K562 (cell line): Measurements from ENCODE around the gene KLK6.

Experiments
- BCLAF1 ChIP-seq, 2 experiments: fragments of 450-650 bp in 1 of 2; IDR thresholded peaks; 2 replicates each; pipeline ENCODE4 v1.6.1; 2011 to 2017; ENCODE audit warnings: low read depth in 2 of 2, antibody characterized with exemption in 1 of 2, borderline replicate concordance in 1 of 2, low read length in 1 of 2, mild to moderate bottlenecking in 1 of 2, mixed read lengths in 1 of 2; ENCODE audit not compliant: control insufficient read depth in 1 of 2
- CBFB ChIP-seq: sonication (generic); formaldehyde crosslinking; IDR thresholded peaks from 2 replicates; pipeline ENCODE4 v1.4.0; 2020; ENCODE audit warnings: mild to moderate bottlenecking, missing genetic modification reagents
- CREB1 ChIP-seq, 2 experiments: sonication (generic) in 1 of 2; formaldehyde crosslinking in 1 of 2; IDR thresholded peaks; 2 replicates each; pipeline versions ENCODE4 v1.6.1 to v1.8.0; 2012 to 2022; ENCODE audit warnings: inconsistent platforms in 1 of 2, mild to moderate bottlenecking in 1 of 2, missing genetic modification reagents in 1 of 2, moderate library complexity in 1 of 2
- CTCF ChIP-seq, 3 experiments: IDR thresholded peaks in 2 of 3; conservative IDR thresholded peaks in 1 of 3; 2 replicates each; pipeline ENCODE4 v1.5.1; 2011 to 2012; ENCODE audit warnings: low read length in 3 of 3, mild to moderate bottlenecking in 3 of 3, control low read depth in 2 of 3, improper control_type of control experiment in 1 of 3, inconsistent platforms in 1 of 3, low read depth in 1 of 3, mixed read lengths in 1 of 3, moderate library complexity in 1 of 3; ENCODE audit not compliant: insufficient read depth in 2 of 3
- MEF2A ChIP-seq: IDR thresholded peaks from 2 replicates; pipeline ENCODE4 v1.6.1; 2011; ENCODE audit warnings: low read depth, mild to moderate bottlenecking, low read length, moderate library complexity; ENCODE audit not compliant: control insufficient read depth
- NFIC ChIP-seq: fragments of 450-650 bp; IDR thresholded peaks from 2 replicates; pipeline ENCODE4 v1.6.1; 2017; ENCODE audit warnings: mild to moderate bottlenecking, inconsistent platforms
- POLR2A ChIP-seq: fragments of 450-650 bp; conservative IDR thresholded peaks from 2 replicates; pipeline ENCODE4 v1.6.1; 2016
- RCOR1 ChIP-seq, 2 experiments: IDR thresholded peaks; 2 replicates each; pipeline ENCODE4 v1.6.1; 2012; ENCODE audit warnings: low read depth in 2 of 2, low read length in 2 of 2, borderline replicate concordance in 1 of 2, improper control_type of control experiment in 1 of 2
- SP2 ChIP-seq: IDR thresholded peaks from 2 replicates; pipeline ENCODE4 v1.6.1; 2011; ENCODE audit warnings: mild to moderate bottlenecking, low read depth, low read length, moderate library complexity; ENCODE audit not compliant: poor library complexity, severe bottlenecking; ENCODE audit errors: extremely low read depth
- YBX1 ChIP-seq: fragments of 450-650 bp; IDR thresholded peaks from 2 replicates; pipeline ENCODE4 v1.7.1; 2016; ENCODE audit warnings: mild to moderate bottlenecking
- ZBTB43 ChIP-seq: sonication (generic); formaldehyde crosslinking; IDR thresholded peaks from 2 replicates; pipeline ENCODE4 v1.8.0; 2023; ENCODE audit warnings: mild to moderate bottlenecking, missing genetic modification reagents
- ZNF133 ChIP-seq: fragments of 250-450 bp; sonication (Bioruptor Pico); IDR thresholded peaks from 2 replicates; pipeline ENCODE4 v1.4.0; 2020; ENCODE audit warnings: mild to moderate bottlenecking
- TF ChIP-seq, protein P1 (sequence below): fragments of 250-450 bp; sonication (Bioruptor Pico); IDR thresholded peaks from 2 replicates; pipeline ENCODE4 v1.4.0; 2020; ENCODE audit warnings: mild to moderate bottlenecking, moderate library complexity, borderline replicate concordance

DNA sequence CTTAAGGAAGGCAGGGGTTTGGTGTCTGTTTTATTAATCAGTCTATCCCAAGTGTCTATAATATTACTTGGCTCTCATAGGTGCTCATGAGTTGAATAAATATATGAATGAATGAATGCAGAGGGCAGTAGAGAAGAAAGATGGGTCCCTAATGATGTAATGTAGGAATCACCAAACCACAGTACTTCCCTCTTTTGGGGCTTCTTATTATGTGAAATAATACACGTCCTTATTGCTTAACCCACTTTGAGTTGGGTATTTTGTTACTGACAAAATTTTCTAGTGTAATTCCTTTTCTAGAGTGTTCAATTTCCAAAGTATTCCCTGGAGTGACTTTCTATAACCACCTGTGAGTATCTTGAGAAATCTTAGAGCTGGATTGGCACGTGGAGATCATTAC lies 29.8 kb downstream of the KLK6 start:
- TF ChIP-seq CTCF (IDR thresholded peaks at IDR 0.05 in 2 of 3, conservative IDR thresholded peaks at IDR 0.05 in 1 of 3; ENCODE audit: insufficient read depth in 2 of 3, low read depth in 1 of 3, low read length in 3 of 3), result no peak
- TF ChIP-seq CREB1 (IDR thresholded peaks at IDR 0.05), result no peak
- no peak for TF ChIP-seq CREB1 (CRISPR knock-in tag; IDR thresholded peaks at IDR 0.05)
- no peak for TF ChIP-seq POLR2A
- TF ChIP-seq ZNF133, result no peak
- no peak for TF ChIP-seq MEF2A
- TF ChIP-seq YBX1, result no peak
- TF ChIP-seq BCLAF1 (IDR thresholded peaks at IDR 0.05; ENCODE audit: borderline replicate concordance in 1 of 2, control insufficient read depth in 1 of 2, low read depth in 2 of 2, low read length in 1 of 2), result no peak
- TF ChIP-seq, protein P1, sequence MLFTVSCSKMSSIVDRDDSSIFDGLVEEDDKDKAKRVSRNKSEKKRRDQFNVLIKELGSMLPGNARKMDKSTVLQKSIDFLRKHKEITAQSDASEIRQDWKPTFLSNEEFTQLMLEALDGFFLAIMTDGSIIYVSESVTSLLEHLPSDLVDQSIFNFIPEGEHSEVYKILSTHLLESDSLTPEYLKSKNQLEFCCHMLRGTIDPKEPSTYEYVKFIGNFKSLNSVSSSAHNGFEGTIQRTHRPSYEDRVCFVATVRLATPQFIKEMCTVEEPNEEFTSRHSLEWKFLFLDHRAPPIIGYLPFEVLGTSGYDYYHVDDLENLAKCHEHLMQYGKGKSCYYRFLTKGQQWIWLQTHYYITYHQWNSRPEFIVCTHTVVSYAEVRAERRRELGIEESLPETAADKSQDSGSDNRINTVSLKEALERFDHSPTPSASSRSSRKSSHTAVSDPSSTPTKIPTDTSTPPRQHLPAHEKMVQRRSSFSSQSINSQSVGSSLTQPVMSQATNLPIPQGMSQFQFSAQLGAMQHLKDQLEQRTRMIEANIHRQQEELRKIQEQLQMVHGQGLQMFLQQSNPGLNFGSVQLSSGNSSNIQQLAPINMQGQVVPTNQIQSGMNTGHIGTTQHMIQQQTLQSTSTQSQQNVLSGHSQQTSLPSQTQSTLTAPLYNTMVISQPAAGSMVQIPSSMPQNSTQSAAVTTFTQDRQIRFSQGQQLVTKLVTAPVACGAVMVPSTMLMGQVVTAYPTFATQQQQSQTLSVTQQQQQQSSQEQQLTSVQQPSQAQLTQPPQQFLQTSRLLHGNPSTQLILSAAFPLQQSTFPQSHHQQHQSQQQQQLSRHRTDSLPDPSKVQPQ (CRISPR knock-in tag), result no peak
- TF ChIP-seq RCOR1 (IDR thresholded peaks at IDR 0.05; ENCODE audit: borderline replicate concordance in 1 of 2, low read depth in 2 of 2, low read length in 2 of 2), result no peak
- TF ChIP-seq SP2, result no peak
- no peak for TF ChIP-seq NFIC
- no peak for TF ChIP-seq ZBTB43 (CRISPR knock-in tag)
- TF ChIP-seq CBFB (CRISPR knock-in tag), result no peak
